HepG2 (cell line): Measurements from ENCODE around the gene KNL1. TPM values are rescaled to one million over a fixed set of nuclear protein-coding genes. Genes with fewer than 3 reads are reported as not detected.

Experiments used
- ARNTL ChIP-seq: sonication (generic); formaldehyde crosslinking; IDR thresholded peaks from 2 replicates; pipeline ENCODE4 v1.4.0; 2020; ENCODE audit warnings: mild to moderate bottlenecking, missing genetic modification reagents
- ATF3 ChIP-seq: sonication (generic); formaldehyde crosslinking; IDR thresholded peaks from 2 replicates; pipeline ENCODE4 v1.4.0; 2020; ENCODE audit warnings: missing genetic modification reagents
- DDIT3 ChIP-seq: sonication (generic); formaldehyde crosslinking; IDR thresholded peaks from 2 replicates; pipeline ENCODE4 v1.4.0; 2020; ENCODE audit warnings: mild to moderate bottlenecking, missing genetic modification reagents
- ETV6 ChIP-seq: sonication (generic); formaldehyde crosslinking; conservative IDR thresholded peaks from 2 replicates; pipeline ENCODE4 v1.4.0; 2020; ENCODE audit warnings: missing genetic modification reagents
- GZF1 ChIP-seq: sonication (generic); formaldehyde crosslinking; IDR thresholded peaks from 2 replicates; pipeline ENCODE4 v1.5.1; 2020; ENCODE audit warnings: mild to moderate bottlenecking, missing genetic modification reagents
- JUNB ChIP-seq: sonication (generic); formaldehyde crosslinking; IDR thresholded peaks from 2 replicates; pipeline ENCODE4 v1.8.0; 2022; ENCODE audit warnings: missing genetic modification reagents, mild to moderate bottlenecking, borderline replicate concordance
- KAT2B ChIP-seq: fragments of 150-350 bp; IDR thresholded peaks from 2 replicates; pipeline ENCODE4 v1.6.1; 2014; ENCODE audit warnings: low read depth, low read length, borderline replicate concordance
- MTERF4 ChIP-seq: sonication (generic); formaldehyde crosslinking; IDR thresholded peaks from 2 replicates; pipeline ENCODE4 v1.8.0; 2023; ENCODE audit warnings: mild to moderate bottlenecking, missing genetic modification reagents
- ONECUT2 ChIP-seq: sonication (generic); formaldehyde crosslinking; IDR thresholded peaks from 2 replicates; pipeline ENCODE4 v1.4.0; 2020; ENCODE audit warnings: missing genetic modification reagents
- PCBP2 ChIP-seq: fragments of 200-400 bp; formaldehyde crosslinking; optimal IDR thresholded peaks from 2 replicates; pipeline ENCODE3; 2018; ENCODE audit warnings: low read length, low read depth; ENCODE audit not compliant: poor library complexity, severe bottlenecking
- THAP8 ChIP-seq: sonication (generic); formaldehyde crosslinking; IDR thresholded peaks from 2 replicates; pipeline ENCODE4 v1.5.1; 2020; ENCODE audit warnings: missing genetic modification reagents, mild to moderate bottlenecking, borderline replicate concordance
- THRA ChIP-seq: sonication (generic); formaldehyde crosslinking; IDR thresholded peaks from 2 replicates; pipeline ENCODE4 v1.4.0; 2020; ENCODE audit warnings: missing genetic modification reagents, borderline replicate concordance
- ZBTB39 ChIP-seq: sonication (generic); formaldehyde crosslinking; IDR thresholded peaks from 2 replicates; pipeline ENCODE4 v1.5.0; 2020; ENCODE audit warnings: missing genetic modification reagents
- ZNF10 ChIP-seq: sonication (generic); formaldehyde crosslinking; IDR thresholded peaks from 2 replicates; pipeline ENCODE4 v1.4.0; 2020; ENCODE audit warnings: mild to moderate bottlenecking, low read depth, missing genetic modification reagents, borderline replicate concordance
- ZNF510 ChIP-seq: sonication (generic); formaldehyde crosslinking; IDR thresholded peaks from 2 replicates; pipeline ENCODE4 v1.4.0; 2020; ENCODE audit warnings: low read depth, mild to moderate bottlenecking, missing genetic modification reagents
- ZNF672 ChIP-seq: sonication (generic); formaldehyde crosslinking; IDR thresholded peaks from 2 replicates; pipeline ENCODE4 v1.8.1; 2022; ENCODE audit warnings: missing genetic modification reagents
- ZNF761 ChIP-seq: sonication (generic); formaldehyde crosslinking; conservative IDR thresholded peaks from 2 replicates; pipeline ENCODE4 v1.4.0; 2020; ENCODE audit warnings: mild to moderate bottlenecking, missing genetic modification reagents
- polyA plus RNA-seq, 8 experiments: library from polyadenylated mRNA; depleted of rRNA in 3 of 8; stranded (reverse) in 7 of 8; unstranded in 1 of 8; fragments of >200 nt; fragmentation: Illumina TruSeq in 4 of 8; extraction: Trizol in 4 of 8; gene quantifications; 2 replicates each; pipeline versions ENCODE4 v1.2.1 to v1.2.3, GENCODE V29; 2011 to 2016; ENCODE audit warnings: low read depth in 4 of 8, missing spikeins in 1 of 8, mixed read lengths in 1 of 8; ENCODE audit not compliant: insufficient read depth in 1 of 8
- total RNA-seq, 5 experiments: library from RNA; depleted of rRNA; stranded (reverse); fragments of >200 nt; fragmentation: Illumina TruSeq; extraction: Trizol; gene quantifications; 2 replicates each; pipeline ENCODE4 v1.2.3, GENCODE V29; 2016; ENCODE audit warnings: low read depth in 1 of 5

Gene KNL1
- total and polyA plus RNA-seq, 2 of the 13 experiments (the other 11 are each of a cell fraction or from before 2014, with no cell fraction given), result 8.0 to 21.4 TPM

- TF ChIP-seq ETV6 (CRISPR knock-in tag) (no peak), ZNF510 (CRISPR knock-in tag) (0 out of 2 replicates have a peak, but pooled peaks have one; percentile 11), THAP8 (CRISPR knock-in tag) (no peak), PCBP2 (no peak), ZNF10 (no peak), GZF1 (no peak), ZNF672 (CRISPR knock-in tag) (0 out of 2 replicates have a peak, but pooled peaks have one; percentile 48), ZBTB39 (no peak), ATF3 (CRISPR knock-in tag) (no peak), ARNTL (CRISPR knock-in tag) (no peak), KAT2B (no peak), THRA (CRISPR knock-in tag) (no peak), ZNF761 (CRISPR knock-in tag) (0 out of 2 replicates have a peak, but pooled peaks have one; percentile 5), JUNB (CRISPR knock-in tag) (peak; percentile 53; the same call in 1 of the 2 replicates), ONECUT2 (CRISPR knock-in tag) (no peak), MTERF4 (CRISPR knock-in tag) (0 out of 2 replicates have a peak, but pooled peaks have one; percentile 4), DDIT3 (no peak)
Observed at GRCh38 chr15:40693904-40694687, 100.0 kb downstream of the KNL1 start (continued).
